Activated B cell treated with CpG ODN at 0.5 μM for 24 hours (primary cell): ENCODE results near the gene TSEN2. TPM values are rescaled to one million over a fixed set of nuclear protein-coding genes. Genes with fewer than 3 reads are reported as not detected.

Source experiments
- ATAC-seq: fragments of 200-7000 bp; cut with Tn5 transposase; one replicate; pipeline ENCODE4 v1.10.0; 2021; ENCODE audit warnings: low read depth, mild to moderate bottlenecking, moderate library complexity
- CTCF ChIA-PET: fragments of 350-600 bp; sonication (Branson Sonifier 250); formaldehyde crosslinking; loops from one replicate; lab custom pipeline; 2021; ENCODE audit warnings: antibody characterized with exemption; lab: Charles Lee
- POLR2A ChIA-PET: fragments of 350-600 bp; sonication (Branson Sonifier 250); formaldehyde crosslinking; loops from one replicate; lab custom pipeline; 2021; ENCODE audit warnings: antibody characterized with exemption; lab: Charles Lee
- DNase-seq: peaks from one replicate; pipeline ENCODE4 v3.0.0; 2022
- H3K27ac Mint-ChIP-seq: one replicate; pipeline ENCODE4 v1.8.0; 2020; ENCODE audit warnings: mixed read lengths
- H3K27me3 Mint-ChIP-seq: one replicate; pipeline ENCODE4 v1.8.0; 2021; ENCODE audit warnings: mixed read lengths
- H3K36me3 Mint-ChIP-seq: one replicate; pipeline ENCODE4 v1.8.0; 2021; ENCODE audit warnings: low read depth, mixed read lengths
- H3K4me1 Mint-ChIP-seq: one replicate; pipeline ENCODE4 v1.8.0; 2021; ENCODE audit warnings: mixed read lengths
- H3K4me3 Mint-ChIP-seq: one replicate; pipeline ENCODE4 v1.8.0; 2020; ENCODE audit warnings: mild to moderate bottlenecking, mixed read lengths
- H3K9me3 Mint-ChIP-seq: one replicate; pipeline ENCODE4 v1.8.0; 2020; ENCODE audit warnings: mixed read lengths
- intact Hi-C: fragments of 100-400 bp; cut with micrococcal nuclease; formaldehyde crosslinking; loops from one replicate; pipeline ENCODE4 v1.15.1; 2024
- total RNA-seq: library from RNA; stranded (reverse); gene quantifications from 2 replicates; pipeline ENCODE4 v1.2.3, GENCODE V29; 2022
- TF ChIP-seq, protein P1 (sequence below): fragments of 200-600 bp; IDR thresholded peaks from one replicate; pipeline ENCODE4 v1.8.0; 2022; ENCODE audit warnings: antibody characterized with exemption, mild to moderate bottlenecking

The TSEN2 gene
- total RNA-seq, 1 donor from 2014 or later, result 17.4 TPM

GRCh38 chr3:12503126-12503957, 19.1 kb downstream of the TSEN2 start:
- intact Hi-C loops, result no loop called here
- ATAC-seq, result no peak
- POLR2A ChIA-PET, result no interaction called here

GRCh38 chr3:12506201-12506709, 22.0 kb downstream of the TSEN2 start:
- no peak overlapping the region for H3K27ac Mint-ChIP-seq

More at GRCh38 chr3:12503126-12503957, 19.1 kb downstream of the TSEN2 start:
- H3K27ac Mint-ChIP-seq, result no peak overlapping the region
- H3K4me3 Mint-ChIP-seq, result no peak overlapping the region
- no peaks in the 10 kb centered on the region for H3K9me3 Mint-ChIP-seq
- CTCF ChIA-PET, result no interaction called here
- no peaks in the 10 kb centered on the region for H3K4me1 Mint-ChIP-seq
- H3K27me3 Mint-ChIP-seq, result no peaks in the 10 kb centered on the region
- peaks cover 83% of the 10 kb centered on the region for H3K36me3 Mint-ChIP-seq
- no peak for DNase-seq
- TF ChIP-seq, protein P1, sequence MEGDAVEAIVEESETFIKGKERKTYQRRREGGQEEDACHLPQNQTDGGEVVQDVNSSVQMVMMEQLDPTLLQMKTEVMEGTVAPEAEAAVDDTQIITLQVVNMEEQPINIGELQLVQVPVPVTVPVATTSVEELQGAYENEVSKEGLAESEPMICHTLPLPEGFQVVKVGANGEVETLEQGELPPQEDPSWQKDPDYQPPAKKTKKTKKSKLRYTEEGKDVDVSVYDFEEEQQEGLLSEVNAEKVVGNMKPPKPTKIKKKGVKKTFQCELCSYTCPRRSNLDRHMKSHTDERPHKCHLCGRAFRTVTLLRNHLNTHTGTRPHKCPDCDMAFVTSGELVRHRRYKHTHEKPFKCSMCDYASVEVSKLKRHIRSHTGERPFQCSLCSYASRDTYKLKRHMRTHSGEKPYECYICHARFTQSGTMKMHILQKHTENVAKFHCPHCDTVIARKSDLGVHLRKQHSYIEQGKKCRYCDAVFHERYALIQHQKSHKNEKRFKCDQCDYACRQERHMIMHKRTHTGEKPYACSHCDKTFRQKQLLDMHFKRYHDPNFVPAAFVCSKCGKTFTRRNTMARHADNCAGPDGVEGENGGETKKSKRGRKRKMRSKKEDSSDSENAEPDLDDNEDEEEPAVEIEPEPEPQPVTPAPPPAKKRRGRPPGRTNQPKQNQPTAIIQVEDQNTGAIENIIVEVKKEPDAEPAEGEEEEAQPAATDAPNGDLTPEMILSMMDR, result no peak

GRCh38 chr3:12507591-12508281, 23.5 kb downstream of the TSEN2 start:
- intact Hi-C loops, result no loop called here
- no peak for ATAC-seq
- ChIA-PET POLR2A (no interaction called here), CTCF (no interaction called here)
- H3K36me3 Mint-ChIP-seq, result peaks cover 69% of the 10 kb centered on the region
- no peaks in the 10 kb centered on the region for H3K9me3 Mint-ChIP-seq
- H3K4me3 Mint-ChIP-seq, result no peak overlapping the region
- no peak for DNase-seq
- no peak overlapping the region for H3K27ac Mint-ChIP-seq
- TF ChIP-seq, protein P1, result no peak
- no peaks in the 10 kb centered on the region for H3K27me3 Mint-ChIP-seq
- no peaks in the 10 kb centered on the region for H3K4me1 Mint-ChIP-seq

More at GRCh38 chr3:12506201-12506709, 22.0 kb downstream of the TSEN2 start:
- ATAC-seq (no peak), DNase-seq (no peak)
- Mint-ChIP-seq H3K36me3 (peaks cover 72% of the 10 kb centered on the region), H3K9me3 (no peaks in the 10 kb centered on the region), H3K4me1 (no peaks in the 10 kb centered on the region), H3K27me3 (no peaks in the 10 kb centered on the region), H3K4me3 (no peak overlapping the region)
- ChIA-PET CTCF (no interaction called here), POLR2A (no interaction called here)
- intact Hi-C loops, result no loop called here
- TF ChIP-seq, protein P1, result no peak

- no peaks in the 10 kb centered on the region for H3K27me3 Mint-ChIP-seq
- no peaks in the 10 kb centered on the region for H3K9me3 Mint-ChIP-seq
- DNase-seq (no peak), ATAC-seq (no peak)
- intact Hi-C loops, result no loop called here
- H3K27ac Mint-ChIP-seq, result no peak overlapping the region
- ChIA-PET CTCF (no interaction called here), POLR2A (no interaction called here)
- H3K4me1 Mint-ChIP-seq, result no peaks in the 10 kb centered on the region
- TF ChIP-seq, protein P1, result no peak
- H3K36me3 Mint-ChIP-seq, result peaks cover 64% of the 10 kb centered on the region
- no peak overlapping the region for H3K4me3 Mint-ChIP-seq
These were observed 24.0 kb downstream of the TSEN2 start for GRCh38 chr3:12508291-12508700.

DNA sequence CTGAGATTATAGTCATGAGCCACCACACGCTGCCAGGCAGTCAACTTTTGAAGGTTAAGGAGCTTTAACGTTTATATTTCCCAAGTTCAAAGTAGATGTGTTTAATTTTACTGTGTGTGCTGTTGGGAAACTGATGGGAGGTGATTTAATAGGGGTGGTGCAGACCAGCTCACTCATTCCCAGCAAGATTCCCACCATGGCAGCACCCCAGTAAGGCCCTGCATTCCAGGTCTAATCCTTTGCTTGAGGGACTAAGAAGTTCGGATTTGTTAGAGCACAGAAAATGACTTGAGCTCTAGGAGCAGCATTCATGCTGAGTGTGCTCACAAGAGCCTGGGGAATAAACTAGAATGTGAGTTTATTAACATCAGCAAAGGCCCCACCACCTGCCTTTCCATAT, 25.2 kb downstream of the TSEN2 start:
- no peak for ATAC-seq
- Mint-ChIP-seq H3K36me3 (peaks cover 57% of the 10 kb centered on the region), H3K9me3 (no peaks in the 10 kb centered on the region), H3K27ac (no peak overlapping the region), H3K27me3 (no peaks in the 10 kb centered on the region), H3K4me3 (no peak overlapping the region), H3K4me1 (no peaks in the 10 kb centered on the region)
- POLR2A ChIA-PET, result no interaction called here
- TF ChIP-seq, protein P1, result no peak
- no peak for DNase-seq
- CTCF ChIA-PET, result no interaction called here
- intact Hi-C loops, result no loop called here
